Transverse colon (tissue), 4 donors: ENCODE results near the gene RHEB.

Experiments used
- CTCF ChIP-seq, 5 experiments: fragments of 200-600 bp in 3 of 5; fragments of 450-650 bp in 2 of 5; sonication (generic) in 3 of 5; IDR thresholded peaks; 1 replicate in 2 of 5; 2 replicates in 3 of 5; pipeline ENCODE4 v1.5.1; 2016 to 2017; ENCODE audit warnings: antibody characterized with exemption in 5 of 5, inconsistent platforms in 3 of 5, mild to moderate bottlenecking in 2 of 5, moderate library complexity in 1 of 5
- EP300 ChIP-seq: sonication (generic); formaldehyde crosslinking; IDR thresholded peaks from one replicate; pipeline ENCODE4 v1.6.1; 2017; ENCODE audit warnings: antibody characterized with exemption, low read depth
- POLR2A ChIP-seq: fragments of 450-650 bp; IDR thresholded peaks from one replicate; pipeline ENCODE4 v1.6.1; 2016; ENCODE audit warnings: antibody characterized with exemption, mild to moderate bottlenecking, moderate library complexity
- POLR2AphosphoS5 ChIP-seq, 3 donors: sonication (generic); formaldehyde crosslinking; IDR thresholded peaks; one replicate each; pipeline ENCODE4 v1.6.1; 2016; ENCODE audit warnings: antibody characterized with exemption in 3 of 3

- TF ChIP-seq POLR2AphosphoS5 (IDR thresholded peaks at IDR 0.05): no peak
- TF ChIP-seq CTCF (IDR thresholded peaks at IDR 0.05): no peak
- no peak for TF ChIP-seq EP300
- TF ChIP-seq POLR2A: no peak
These were observed 33.7 kb upstream of the RHEB start for GRCh38 chr7:151553356-151553755.
